NB4 (cell line): ENCODE measurements around the gene GAGE12J.

Source experiments
- DNase-seq: peaks from one replicate; pipeline ENCODE4 v3.0.0; 2010; ENCODE audit warnings: low read depth
- H3K4me3 ChIP-seq: one replicate; pipeline ENCODE4 v1.5.1; 2011; ENCODE audit warnings: mild to moderate bottlenecking, low read depth, low read length, moderate library complexity
- CTCF ChIP-seq: IDR thresholded peaks from one replicate; pipeline ENCODE4 v1.5.1; 2012; ENCODE audit warnings: low read depth, low read length
- MYC ChIP-seq: IDR thresholded peaks from 2 replicates; pipeline ENCODE4 v1.6.1; 2011; ENCODE audit warnings: low read depth, low read length
- POLR2A ChIP-seq: IDR thresholded peaks from 2 replicates; pipeline ENCODE4 v1.6.1; 2011; ENCODE audit warnings: mild to moderate bottlenecking; ENCODE audit not compliant: insufficient read length; ENCODE audit errors: extremely low read depth
- TF ChIP-seq, protein P1 (sequence below): IDR thresholded peaks from 2 replicates; pipeline ENCODE4 v1.6.1; 2011; ENCODE audit warnings: low read depth, low read length

GAGE12J gene

DNA sequence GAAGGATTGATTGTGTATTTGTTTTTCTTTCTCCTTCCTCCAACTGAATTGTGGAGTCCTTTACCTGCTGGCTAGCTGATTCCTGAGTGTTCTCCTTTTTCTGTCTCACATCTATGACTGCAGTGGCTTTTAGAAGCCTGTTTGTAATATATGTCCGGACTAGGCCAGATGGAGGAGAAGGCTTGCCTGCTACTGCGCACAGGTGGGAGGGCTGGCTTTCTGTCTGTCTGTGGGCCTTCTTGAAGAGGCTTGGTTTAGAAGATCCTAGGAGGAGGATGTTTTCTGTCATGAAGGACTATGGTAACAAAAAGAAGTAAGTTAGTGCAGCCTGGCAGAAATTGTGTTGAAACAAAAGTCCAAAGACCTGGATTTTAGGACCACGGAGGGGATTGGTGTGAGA, 43.8 kb upstream of the GAGE12J start:
- no peak for DNase-seq
- TF ChIP-seq MYC (no peak), POLR2A (no peak), CTCF (no peak)
- TF ChIP-seq, protein P1, sequence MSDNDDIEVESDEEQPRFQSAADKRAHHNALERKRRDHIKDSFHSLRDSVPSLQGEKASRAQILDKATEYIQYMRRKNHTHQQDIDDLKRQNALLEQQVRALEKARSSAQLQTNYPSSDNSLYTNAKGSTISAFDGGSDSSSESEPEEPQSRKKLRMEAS: no peak
- no peak overlapping the region for H3K4me3 ChIP-seq

- DNase-seq: peak; percentile 20
- TF ChIP-seq CTCF (no peak), POLR2A (no peak), MYC (no peak)
- TF ChIP-seq, protein P1: no peak
These were observed 39.2 kb upstream of the GAGE12J start for GRCh38 chrX:49282647-49283011.

GRCh38 chrX:49284212-49284611, 37.6 kb upstream of the GAGE12J start:
- DNase-seq: no peak
- TF ChIP-seq, protein P1: no peak
- TF ChIP-seq CTCF (no peak), POLR2A (no peak)
- H3K4me3 ChIP-seq: no peak overlapping the region

More at GRCh38 chrX:49282647-49283011, 39.2 kb upstream of the GAGE12J start:
- H3K4me3 ChIP-seq: no peak overlapping the region

DNA sequence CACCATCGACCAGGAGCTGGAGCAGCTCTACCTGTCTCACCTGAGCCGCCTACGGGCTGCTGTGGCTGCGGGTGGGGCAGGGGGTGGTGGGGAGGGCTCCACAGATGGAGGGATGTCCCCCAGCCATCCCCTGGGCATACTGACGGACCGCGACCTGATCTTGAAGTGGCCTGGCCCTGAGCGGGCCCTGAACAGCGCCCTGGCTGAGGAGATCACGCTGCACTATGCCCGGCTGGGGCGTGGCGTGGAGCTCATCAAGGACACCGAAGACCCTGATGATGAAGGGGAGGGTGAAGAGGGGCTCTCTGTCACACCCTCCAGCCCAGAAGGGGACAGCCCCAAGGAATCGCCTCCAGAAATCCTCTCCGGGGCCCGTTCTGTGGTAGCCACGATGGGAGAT, 35.7 kb upstream of the GAGE12J start:
- no peak for DNase-seq
- no peak for TF ChIP-seq MYC
- TF ChIP-seq CTCF: no peak

DNA sequence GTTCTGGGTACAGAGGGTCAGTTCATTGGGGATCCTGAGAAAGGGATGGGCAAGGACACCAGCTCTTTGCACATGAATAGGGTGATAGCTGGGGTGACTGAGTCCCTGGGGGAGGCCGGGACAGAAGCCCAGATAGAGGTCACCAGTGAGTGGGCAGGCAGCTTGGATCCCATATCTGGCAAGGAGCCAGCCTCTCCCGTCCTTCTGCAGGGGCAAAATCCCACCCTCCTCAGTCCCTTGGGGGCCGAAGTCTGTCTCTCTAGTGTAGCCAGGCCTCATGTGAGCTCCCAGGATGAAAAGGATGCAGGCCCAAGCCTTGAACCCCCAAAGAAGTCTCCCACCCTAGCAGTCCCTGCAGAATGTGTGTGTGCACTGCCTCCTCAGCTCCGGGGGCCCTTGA, 35.3 kb upstream of the GAGE12J start:
- DNase-seq: no peak
- TF ChIP-seq MYC (no peak), CTCF (no peak), POLR2A (no peak)
- TF ChIP-seq, protein P1: no peak
- H3K4me3 ChIP-seq: no peak overlapping the region

More for the DNA sequence above, 35.7 kb upstream of the GAGE12J start:
- no peak overlapping the region for H3K4me3 ChIP-seq

DNA sequence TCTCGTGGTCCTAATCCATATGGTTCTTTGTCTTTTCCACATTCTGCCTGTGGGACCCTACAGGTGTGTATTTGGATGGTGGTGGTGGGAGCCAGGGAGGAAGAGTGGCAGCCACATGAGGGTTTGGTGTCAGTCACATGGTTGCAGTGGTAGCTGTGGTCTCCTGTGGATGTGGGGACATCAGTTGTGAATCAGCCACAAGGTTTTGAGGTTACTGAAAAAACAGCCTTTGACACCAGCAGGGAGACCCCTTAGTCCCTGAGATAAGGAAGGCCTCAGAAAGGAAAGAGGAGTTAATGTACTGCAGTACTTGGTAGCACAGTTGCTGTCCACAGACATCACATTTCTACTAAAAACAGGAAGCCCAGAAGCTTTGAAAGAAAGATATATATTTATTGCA, 34.2 kb upstream of the GAGE12J start:
- H3K4me3 ChIP-seq: no peak overlapping the region
- TF ChIP-seq, protein P1: no peak
- no peak for DNase-seq

- TF ChIP-seq, protein P1: no peak
- TF ChIP-seq CTCF: no peak
- no peak for TF ChIP-seq POLR2A
- TF ChIP-seq MYC: no peak
- DNase-seq: no peak
- no peak overlapping the region for H3K4me3 ChIP-seq
These were observed 31.6 kb upstream of the GAGE12J start for GRCh38 chrX:49290215-49290614.
